ENCODE measurements around the gene WDR87.

DNA sequence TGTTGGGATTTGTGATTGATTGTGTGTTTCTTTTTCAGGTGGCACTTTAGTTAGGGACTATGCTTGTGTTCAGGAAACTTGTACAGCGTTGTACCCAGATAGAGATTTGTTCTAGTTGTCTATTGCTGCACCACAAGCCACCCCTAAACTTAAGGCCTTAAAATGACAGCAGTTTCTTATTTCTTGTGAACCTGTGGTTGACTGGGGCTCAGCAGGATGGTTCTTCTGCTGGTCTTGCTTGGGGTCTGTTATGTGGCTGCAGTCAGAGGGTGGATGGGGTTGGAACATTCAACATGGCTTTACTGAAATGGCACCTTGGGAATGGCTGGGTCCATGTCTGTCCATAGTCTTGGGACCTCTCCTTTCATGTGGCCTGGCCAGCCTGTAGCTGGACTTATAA lies 28.9 kb upstream of the WDR87 start:
- no peak for TF ChIP-seq EZH2 (IDR thresholded peaks at IDR 0.05)
- TF ChIP-seq, protein P1, sequence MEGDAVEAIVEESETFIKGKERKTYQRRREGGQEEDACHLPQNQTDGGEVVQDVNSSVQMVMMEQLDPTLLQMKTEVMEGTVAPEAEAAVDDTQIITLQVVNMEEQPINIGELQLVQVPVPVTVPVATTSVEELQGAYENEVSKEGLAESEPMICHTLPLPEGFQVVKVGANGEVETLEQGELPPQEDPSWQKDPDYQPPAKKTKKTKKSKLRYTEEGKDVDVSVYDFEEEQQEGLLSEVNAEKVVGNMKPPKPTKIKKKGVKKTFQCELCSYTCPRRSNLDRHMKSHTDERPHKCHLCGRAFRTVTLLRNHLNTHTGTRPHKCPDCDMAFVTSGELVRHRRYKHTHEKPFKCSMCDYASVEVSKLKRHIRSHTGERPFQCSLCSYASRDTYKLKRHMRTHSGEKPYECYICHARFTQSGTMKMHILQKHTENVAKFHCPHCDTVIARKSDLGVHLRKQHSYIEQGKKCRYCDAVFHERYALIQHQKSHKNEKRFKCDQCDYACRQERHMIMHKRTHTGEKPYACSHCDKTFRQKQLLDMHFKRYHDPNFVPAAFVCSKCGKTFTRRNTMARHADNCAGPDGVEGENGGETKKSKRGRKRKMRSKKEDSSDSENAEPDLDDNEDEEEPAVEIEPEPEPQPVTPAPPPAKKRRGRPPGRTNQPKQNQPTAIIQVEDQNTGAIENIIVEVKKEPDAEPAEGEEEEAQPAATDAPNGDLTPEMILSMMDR (IDR thresholded peaks at IDR 0.05), result no peak
- TF ChIP-seq EZH2phosphoT487 (IDR thresholded peaks at IDR 0.05), result no peak

Data from neural progenitor cell (in vitro differentiated cells).